Measurements from ENCODE around the gene PPP3R1.

DNA sequence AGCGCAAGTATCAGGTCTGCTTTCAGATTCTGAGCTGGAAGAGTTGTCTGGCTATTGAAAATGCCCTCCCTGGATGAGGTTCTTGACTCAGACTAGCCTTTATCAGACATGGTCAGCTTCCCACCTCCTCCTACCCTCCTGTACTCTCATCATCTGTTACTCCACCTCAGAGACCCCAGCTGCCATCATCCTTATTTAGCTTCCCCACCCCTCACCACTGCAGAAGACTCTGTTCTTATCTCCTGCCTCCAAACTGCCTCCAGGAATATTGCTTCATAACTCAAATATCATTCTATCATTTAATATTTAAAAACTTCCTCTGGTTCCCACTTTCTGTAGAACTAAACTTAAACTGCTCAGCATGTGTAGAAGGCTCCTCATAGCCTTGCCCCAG lies 31.1 kb upstream of the PPP3R1 start:
- TF ChIP-seq EP300 (IDR thresholded peaks at IDR 0.05): no peak
- TF ChIP-seq, protein P1, sequence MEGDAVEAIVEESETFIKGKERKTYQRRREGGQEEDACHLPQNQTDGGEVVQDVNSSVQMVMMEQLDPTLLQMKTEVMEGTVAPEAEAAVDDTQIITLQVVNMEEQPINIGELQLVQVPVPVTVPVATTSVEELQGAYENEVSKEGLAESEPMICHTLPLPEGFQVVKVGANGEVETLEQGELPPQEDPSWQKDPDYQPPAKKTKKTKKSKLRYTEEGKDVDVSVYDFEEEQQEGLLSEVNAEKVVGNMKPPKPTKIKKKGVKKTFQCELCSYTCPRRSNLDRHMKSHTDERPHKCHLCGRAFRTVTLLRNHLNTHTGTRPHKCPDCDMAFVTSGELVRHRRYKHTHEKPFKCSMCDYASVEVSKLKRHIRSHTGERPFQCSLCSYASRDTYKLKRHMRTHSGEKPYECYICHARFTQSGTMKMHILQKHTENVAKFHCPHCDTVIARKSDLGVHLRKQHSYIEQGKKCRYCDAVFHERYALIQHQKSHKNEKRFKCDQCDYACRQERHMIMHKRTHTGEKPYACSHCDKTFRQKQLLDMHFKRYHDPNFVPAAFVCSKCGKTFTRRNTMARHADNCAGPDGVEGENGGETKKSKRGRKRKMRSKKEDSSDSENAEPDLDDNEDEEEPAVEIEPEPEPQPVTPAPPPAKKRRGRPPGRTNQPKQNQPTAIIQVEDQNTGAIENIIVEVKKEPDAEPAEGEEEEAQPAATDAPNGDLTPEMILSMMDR (IDR thresholded peaks at IDR 0.05): no peak
